ENCODE results near the gene ZNF784. TPM values are rescaled to one million over a fixed set of nuclear protein-coding genes. Genes with fewer than 3 reads are reported as not detected.

The ZNF784 gene
- total and polyA plus RNA-seq, 10 of the 15 experiments (the other 5 are each of a cell fraction or from before 2014, with no cell fraction given): 0.10 to 5.2 (median 1.8) TPM

- BruUV-seq (replicated peaks): no TSS peak
- ChIA-PET CTCF (interaction anchor here (0.7 to 7.7 kb wide), 5 partner anchors 12 to 131 kb away, joined by 3 to 65 read pairs (median 16); partner anchors contain the start of genes CCDC106 and ZNF865), SMC1A (ENCODE audit: uncharacterized antibody, unreplicated experiment) (interaction anchor here (2.3 to 3.5 kb wide), 4 partner anchors 12 to 19 kb away, joined by 10 to 28 read pairs (median 18); partner anchors contain the start of genes CCDC106 and U2AF2), RAD21 (ENCODE audit: unreplicated experiment) (interaction anchor here (4.6 to 4.9 kb wide), 2 partner anchors 13 to 19 kb away, joined by 34 to 36 read pairs; partner anchors contain the start of genes CCDC106 and U2AF2), POLR2A (interaction anchor here (0.6 to 4.5 kb wide), 3 partner anchors 8 to 19 kb away, joined by 3 to 28 read pairs (median 12); partner anchors contain the start of genes CCDC106 and U2AF2)
- Histone ChIP-seq H2AFZ (ENCODE audit: control insufficient read depth, low read depth, low read length) (no peak overlapping the region; the same call in 1 of the 2 replicates), H3K36me3 (ENCODE audit: control insufficient read depth in 2 of 2, insufficient read depth in 2 of 2, low read length in 1 of 2) (no peaks in the 10 kb centered on the region), H3K9me3 (replicated peaks; ENCODE audit: control insufficient read depth, insufficient read depth, low read length) (no peaks in the 10 kb centered on the region), H3K79me2 (ENCODE audit: control insufficient read depth, insufficient read depth, low read length) (peaks cover 43% of the 10 kb centered on the region), H3K9ac (ENCODE audit: control insufficient read depth, insufficient read depth, low read length) (peak overlapping the region; percentile 100), H4K20me1 (ENCODE audit: control insufficient read depth, insufficient read depth) (no peaks in the 10 kb centered on the region), H3K27me3 (replicated peaks in 1 of 2; ENCODE audit: control insufficient read depth in 2 of 2, insufficient read depth in 2 of 2, low read length in 1 of 2) (no peaks in the 10 kb centered on the region), H3K4me3 (peak overlapping the region; percentile 92), H3K4me2 (ENCODE audit: control insufficient read depth, insufficient read depth) (peak overlapping the region; percentile 91), H3K4me1 (ENCODE audit: control insufficient read depth, insufficient read depth, low read length) (peaks cover 36% of the 10 kb centered on the region), H3K27ac (ENCODE audit: control insufficient read depth, insufficient read depth) (peak overlapping the region; percentile 99)
- intact Hi-C loops (cut with micrococcal nuclease; ENCODE audit: unreplicated experiment) (loop anchor here (10.0 kb wide), 1 partner anchor 439 kb away; no protein-coding TSS in a partner anchor), in situ Hi-C loops (cut with MboI) (no loop called here)
- DNase-seq (ENCODE audit: low read depth, low spot score) (no peak), ATAC-seq (no peak), FAIRE-seq (no peak)
- WGBS (ENCODE audit: insufficient coverage, insufficient replicate concordance, low lambda C conversion rate, missing lambda C conversion rate): 1% methylated on average over 9 of the region's 9 CpGs
- 0 out of 2 replicates have a peak, but pooled peaks have one; percentile 26 for TF ChIP-seq ZBTB4 (CRISPR knock-in tag; IDR thresholded peaks at IDR 0.05)
- peak; percentile 9; the same call in 1 of the 3 replicates for TF ChIP-seq POU2F2 (IDR thresholded peaks at IDR 0.05; ENCODE audit: borderline replicate concordance, low read depth, low read length)
- TF ChIP-seq NR2F1 (conservative IDR thresholded peaks at IDR 0.05): no peak
- no peak for TF ChIP-seq WRNIP1 (IDR thresholded peaks at IDR 0.05; ENCODE audit: borderline replicate concordance, low read depth, low read length)
- no peak for TF ChIP-seq SIX5 (IDR thresholded peaks at IDR 0.05; ENCODE audit: low read depth, low read length, severe bottlenecking)
- no peak for TF ChIP-seq BCL11A (IDR thresholded peaks at IDR 0.05; ENCODE audit: low read depth, low read length)
- TF ChIP-seq KDM1A (IDR thresholded peaks at IDR 0.05; ENCODE audit: borderline replicate concordance): no peak
These were observed 11.0 kb upstream of the ZNF784 start for GRCh38 chr19:55635334-55635717.
